HL-60 (cell line): Measurements from ENCODE around the gene GPX4.

Experiments used
- DNase-seq, 2 experiments: peaks; one replicate each; pipeline ENCODE4 v3.0.0-alpha.2; 2010 to 2020; ENCODE audit warnings: low read depth in 1 of 2, low spot score in 1 of 2
- H3K27ac ChIP-seq: fragments of 250-450 bp; sonication (Bioruptor Pico); replicated peaks from 2 replicates; pipeline ENCODE4 v1.5.1; 2020; ENCODE audit warnings: mild to moderate bottlenecking, moderate library complexity
- H3K27me3 ChIP-seq: fragments of 250-450 bp; sonication (Bioruptor Pico); 2 replicates; pipeline ENCODE4 v1.5.1; 2021; ENCODE audit warnings: mild to moderate bottlenecking, moderate library complexity; ENCODE audit not compliant: insufficient read depth, poor library complexity, severe bottlenecking
- H3K4me3 ChIP-seq: replicated peaks from 2 replicates; pipeline ENCODE4 v1.5.1; 2011; ENCODE audit warnings: mild to moderate bottlenecking, control low read depth, low read length; ENCODE audit not compliant: insufficient read depth
- GABPA ChIP-seq: IDR thresholded peaks from 2 replicates; pipeline ENCODE4 v1.6.1; 2012; ENCODE audit warnings: low read depth
- POLR2AphosphoS5 ChIP-seq: IDR thresholded peaks from 2 replicates; pipeline ENCODE4 v1.6.1; 2012; ENCODE audit warnings: low read depth
- REST ChIP-seq: IDR thresholded peaks from 2 replicates; pipeline ENCODE4 v1.6.1; 2012; ENCODE audit warnings: low read depth; ENCODE audit not compliant: insufficient replicate concordance
- SPI1 ChIP-seq: IDR thresholded peaks from 2 replicates; pipeline ENCODE4 v1.6.1; 2012; ENCODE audit warnings: low read depth, mild to moderate bottlenecking, borderline replicate concordance
- TF ChIP-seq, protein P1 (sequence below): IDR thresholded peaks from one replicate; pipeline ENCODE4 v1.5.1; 2011; ENCODE audit warnings: low read length, control low read depth, inconsistent platforms; ENCODE audit not compliant: insufficient read depth

Gene GPX4

GRCh38 chr19:1063030-1063908, 40.5 kb upstream of the GPX4 start:
- no peak for TF ChIP-seq REST
- TF ChIP-seq, protein P1, sequence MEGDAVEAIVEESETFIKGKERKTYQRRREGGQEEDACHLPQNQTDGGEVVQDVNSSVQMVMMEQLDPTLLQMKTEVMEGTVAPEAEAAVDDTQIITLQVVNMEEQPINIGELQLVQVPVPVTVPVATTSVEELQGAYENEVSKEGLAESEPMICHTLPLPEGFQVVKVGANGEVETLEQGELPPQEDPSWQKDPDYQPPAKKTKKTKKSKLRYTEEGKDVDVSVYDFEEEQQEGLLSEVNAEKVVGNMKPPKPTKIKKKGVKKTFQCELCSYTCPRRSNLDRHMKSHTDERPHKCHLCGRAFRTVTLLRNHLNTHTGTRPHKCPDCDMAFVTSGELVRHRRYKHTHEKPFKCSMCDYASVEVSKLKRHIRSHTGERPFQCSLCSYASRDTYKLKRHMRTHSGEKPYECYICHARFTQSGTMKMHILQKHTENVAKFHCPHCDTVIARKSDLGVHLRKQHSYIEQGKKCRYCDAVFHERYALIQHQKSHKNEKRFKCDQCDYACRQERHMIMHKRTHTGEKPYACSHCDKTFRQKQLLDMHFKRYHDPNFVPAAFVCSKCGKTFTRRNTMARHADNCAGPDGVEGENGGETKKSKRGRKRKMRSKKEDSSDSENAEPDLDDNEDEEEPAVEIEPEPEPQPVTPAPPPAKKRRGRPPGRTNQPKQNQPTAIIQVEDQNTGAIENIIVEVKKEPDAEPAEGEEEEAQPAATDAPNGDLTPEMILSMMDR: no peak
- TF ChIP-seq SPI1: no peak
- no peak for TF ChIP-seq POLR2AphosphoS5
- no peak for TF ChIP-seq GABPA
- no peak overlapping the region for H3K4me3 ChIP-seq
- H3K27ac ChIP-seq: no peak overlapping the region
- H3K27me3 ChIP-seq: no peaks in the 10 kb centered on the region
- no peak for DNase-seq

- no peaks in the 10 kb centered on the region for H3K27me3 ChIP-seq
- no peak for DNase-seq
- no peak overlapping the region for H3K27ac ChIP-seq
- TF ChIP-seq GABPA: no peak
- TF ChIP-seq REST: no peak
- TF ChIP-seq, protein P1: no peak
- no peak for TF ChIP-seq SPI1
- TF ChIP-seq POLR2AphosphoS5: no peak
- no peak overlapping the region for H3K4me3 ChIP-seq
These were observed 39.7 kb upstream of the GPX4 start for GRCh38 chr19:1063909-1064660.

DNA sequence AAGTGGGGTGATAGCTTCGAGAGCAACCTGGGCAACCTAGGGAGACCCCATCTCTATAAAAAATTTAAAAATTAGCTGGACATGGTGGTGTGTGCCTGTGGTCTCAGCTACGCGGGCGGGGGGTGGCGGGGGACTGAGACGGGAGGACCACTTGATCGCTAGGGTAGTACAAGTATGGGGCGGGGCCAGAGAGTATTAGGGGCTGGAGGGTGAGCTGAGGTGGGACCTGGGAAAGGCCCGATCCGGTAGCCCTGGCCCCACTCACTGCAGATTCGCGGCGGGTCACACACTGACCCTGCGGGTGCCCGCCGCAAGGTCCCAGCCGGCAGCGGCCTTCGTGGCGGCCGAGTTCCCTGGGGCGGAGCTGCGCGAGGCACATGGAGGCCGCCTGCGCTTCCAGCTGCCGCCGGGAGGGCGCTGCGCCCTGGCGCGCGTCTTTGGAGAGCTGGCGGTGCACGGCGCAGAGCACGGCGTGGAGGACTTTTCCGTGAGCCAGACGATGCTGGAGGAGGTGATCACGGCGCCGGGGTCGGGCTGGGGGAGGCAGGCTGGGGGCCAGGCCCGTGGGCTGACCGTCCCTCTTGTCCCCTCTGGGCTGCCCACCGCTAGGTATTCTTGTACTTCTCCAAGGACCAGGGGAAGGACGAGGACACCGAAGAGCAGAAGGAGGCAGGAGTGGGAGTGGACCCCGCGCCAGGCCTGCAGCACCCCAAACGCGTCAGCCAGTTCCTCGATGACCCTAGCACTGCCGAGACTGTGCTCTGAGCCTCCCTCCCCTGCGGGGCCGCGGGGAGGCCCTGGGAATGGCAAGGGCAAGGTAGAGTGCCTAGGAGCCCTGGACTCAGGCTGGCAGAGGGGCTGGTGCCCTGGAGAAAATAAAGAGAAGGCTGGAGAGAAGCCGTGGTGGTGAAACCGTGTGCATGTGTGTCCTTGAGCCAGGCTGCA, 38.9 kb upstream of the GPX4 start:
- no peak overlapping the region for H3K4me3 ChIP-seq
- DNase-seq: peak in 1 of 2 experiments; percentile 72
- TF ChIP-seq POLR2AphosphoS5: no peak
- TF ChIP-seq, protein P1: peak; percentile 74
- no peaks in the 10 kb centered on the region for H3K27me3 ChIP-seq
- no peak overlapping the region for H3K27ac ChIP-seq
